Suppressor macrophage treated with lipopolysaccharide for 4 hours (primary cell): ENCODE measurements around the gene BICDL2.
"Not testable (repeated sequence)": the region's sequence is repeated elsewhere in the genome, so short reads cannot be mapped to it uniquely, and the experiment has no call there.

Experiments used
- DNase-seq: peaks from one replicate; pipeline ENCODE4 v3.0.0-alpha.2; 2020

The BICDL2 gene

GRCh38 chr16:3063625-3064386 lies 27.1 kb upstream of the BICDL2 start:
- no peak for DNase-seq

GRCh38 chr16:3062553-3062952 lies 25.8 kb upstream of the BICDL2 start:
- no peak for DNase-seq

- no peak for DNase-seq
Measured at GRCh38 chr16:3060339-3061127, 23.8 kb upstream of the BICDL2 start.

GRCh38 chr16:3059723-3060242 lies 23.0 kb upstream of the BICDL2 start:
- DNase-seq, result no peak

GRCh38 chr16:3059041-3059722 lies 22.4 kb upstream of the BICDL2 start:
- peak; percentile 97 for DNase-seq

- DNase-seq, result no peak
Measured at GRCh38 chr16:3058139-3059030, 21.6 kb upstream of the BICDL2 start.

- no peak for DNase-seq
Measured at GRCh38 chr16:3057181-3058138, 20.7 kb upstream of the BICDL2 start.

GRCh38 chr16:3056336-3057180 lies 19.8 kb upstream of the BICDL2 start:
- DNase-seq, result no peak

- not testable (repeated sequence) for DNase-seq
Measured at GRCh38 chr16:3055734-3056115, 19.0 kb upstream of the BICDL2 start.

GRCh38 chr16:3054965-3055733 lies 18.4 kb upstream of the BICDL2 start:
- no peak for DNase-seq

- not testable (repeated sequence) for DNase-seq
Measured at GRCh38 chr16:3053330-3053710, 16.6 kb upstream of the BICDL2 start.

- not testable (repeated sequence) for DNase-seq
Measured at GRCh38 chr16:3052571-3053329, 16.0 kb upstream of the BICDL2 start.

- no peak for DNase-seq
Measured at GRCh38 chr16:3051494-3051893, 14.8 kb upstream of the BICDL2 start.

- DNase-seq, result no peak
Measured at GRCh38 chr16:3051009-3051408, 14.3 kb upstream of the BICDL2 start.

- DNase-seq, result no peak
Measured at GRCh38 chr16:3050487-3050886, 13.7 kb upstream of the BICDL2 start.

- no peak for DNase-seq
Measured at GRCh38 chr16:3049921-3050481, 13.3 kb upstream of the BICDL2 start.

- no peak for DNase-seq
Measured at GRCh38 chr16:3047387-3047720, 10.6 kb upstream of the BICDL2 start.

- DNase-seq, result no peak
Measured at GRCh38 chr16:3046641-3047386, 10.1 kb upstream of the BICDL2 start.
